Measurements from ENCODE around the gene PDE9A. TPM values are rescaled to one million over a fixed set of nuclear protein-coding genes. Genes with fewer than 3 reads are reported as not detected.

The PDE9A gene
- total RNA-seq, 4 donors from 2014 or later: 92.4 to 478 (median 444) TPM

DNA sequence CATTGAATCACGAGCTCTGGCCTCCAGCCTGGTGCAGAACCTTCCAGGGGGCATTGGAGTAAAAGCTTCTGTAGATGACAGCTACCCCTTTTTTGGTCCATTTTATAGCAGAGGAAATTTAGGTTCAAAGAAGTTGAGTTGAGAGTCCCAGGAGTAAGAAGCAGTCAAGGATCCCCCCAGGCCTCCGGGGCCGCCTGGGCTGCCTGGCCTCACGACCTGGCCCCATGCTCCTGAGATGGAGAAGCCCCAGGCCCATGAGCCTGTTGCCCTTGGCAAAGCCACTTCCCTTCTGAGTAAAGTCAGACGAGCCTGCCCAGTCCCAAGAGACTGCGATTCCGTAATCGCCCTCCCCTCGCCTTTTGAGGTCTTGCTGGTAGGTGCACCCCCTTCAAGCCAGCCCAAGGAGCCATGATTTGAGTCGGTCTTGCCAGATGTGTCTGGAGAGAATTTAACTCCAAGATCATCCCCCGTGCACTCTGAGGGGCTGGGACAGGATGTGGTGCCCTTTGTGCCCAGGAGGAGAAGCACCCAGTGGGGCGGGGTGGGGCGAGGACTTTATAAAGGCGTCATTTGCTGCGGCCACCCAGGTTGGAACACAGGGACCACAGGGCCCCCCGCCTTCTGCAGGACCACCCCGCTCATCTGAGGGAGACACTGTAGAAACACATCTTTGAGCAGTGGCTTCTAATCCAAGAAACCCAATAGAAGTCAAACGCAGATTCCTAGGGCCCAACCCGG lies 30.1 kb downstream of the PDE9A start:
- TF ChIP-seq, protein P1, sequence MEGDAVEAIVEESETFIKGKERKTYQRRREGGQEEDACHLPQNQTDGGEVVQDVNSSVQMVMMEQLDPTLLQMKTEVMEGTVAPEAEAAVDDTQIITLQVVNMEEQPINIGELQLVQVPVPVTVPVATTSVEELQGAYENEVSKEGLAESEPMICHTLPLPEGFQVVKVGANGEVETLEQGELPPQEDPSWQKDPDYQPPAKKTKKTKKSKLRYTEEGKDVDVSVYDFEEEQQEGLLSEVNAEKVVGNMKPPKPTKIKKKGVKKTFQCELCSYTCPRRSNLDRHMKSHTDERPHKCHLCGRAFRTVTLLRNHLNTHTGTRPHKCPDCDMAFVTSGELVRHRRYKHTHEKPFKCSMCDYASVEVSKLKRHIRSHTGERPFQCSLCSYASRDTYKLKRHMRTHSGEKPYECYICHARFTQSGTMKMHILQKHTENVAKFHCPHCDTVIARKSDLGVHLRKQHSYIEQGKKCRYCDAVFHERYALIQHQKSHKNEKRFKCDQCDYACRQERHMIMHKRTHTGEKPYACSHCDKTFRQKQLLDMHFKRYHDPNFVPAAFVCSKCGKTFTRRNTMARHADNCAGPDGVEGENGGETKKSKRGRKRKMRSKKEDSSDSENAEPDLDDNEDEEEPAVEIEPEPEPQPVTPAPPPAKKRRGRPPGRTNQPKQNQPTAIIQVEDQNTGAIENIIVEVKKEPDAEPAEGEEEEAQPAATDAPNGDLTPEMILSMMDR (IDR thresholded peaks at IDR 0.05): no peak
- no peak for TF ChIP-seq POLR2A (IDR thresholded peaks at IDR 0.05)
- H3K27ac ChIP-seq: peak overlapping the region in 1 of 4 donors; percentile 1
- H3K4me3 ChIP-seq: no peak overlapping the region
- no peaks in the 10 kb centered on the region for H3K27me3 ChIP-seq
- DNase-seq: no peak
- no peaks in the 10 kb centered on the region for H3K4me1 ChIP-seq
- peaks cover 0 to 26% (median 0%) of the 10 kb centered on the region in 3 donors for H3K36me3 ChIP-seq
- H3K9me3 ChIP-seq: no peaks in the 10 kb centered on the region

DNA sequence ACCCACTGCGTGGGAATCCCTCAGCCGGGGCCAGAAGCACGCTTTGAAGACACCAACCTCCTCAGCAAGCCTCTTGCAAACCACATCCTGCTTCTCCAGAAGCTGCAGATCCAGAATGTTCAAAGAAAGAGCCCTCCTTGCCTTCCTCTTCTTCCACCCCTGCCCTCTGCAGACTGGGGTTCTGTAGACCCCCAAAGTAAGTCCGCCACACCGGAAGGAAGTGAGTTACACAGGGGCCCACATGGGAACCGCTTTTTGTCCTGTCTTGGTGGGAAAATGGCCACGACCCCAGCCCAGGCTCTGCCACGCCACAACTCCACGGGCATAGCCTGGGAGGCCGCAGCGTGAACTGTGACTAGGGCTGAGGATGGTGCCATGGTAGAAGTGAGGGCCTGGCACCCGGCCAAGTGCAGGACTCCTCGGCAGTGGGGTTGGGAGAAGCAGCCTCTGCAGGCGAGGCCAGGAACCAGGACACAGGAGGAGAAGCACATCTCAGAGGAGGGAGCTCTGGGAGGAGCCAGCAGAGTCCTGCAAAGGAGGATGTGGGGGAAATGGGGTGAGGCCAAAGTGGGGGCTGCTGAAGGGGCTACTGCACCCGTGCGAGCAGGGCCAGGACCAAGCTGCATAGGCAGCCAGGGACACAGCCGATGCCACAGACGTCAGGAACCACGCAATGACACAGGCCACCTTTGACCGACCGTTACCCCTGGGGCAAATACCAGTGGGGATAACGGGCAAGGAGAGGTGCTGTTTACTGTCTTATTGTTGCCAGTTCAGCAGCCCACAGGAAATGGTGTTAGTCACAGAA lies 30.9 kb downstream of the PDE9A start:
- TF ChIP-seq, protein P1 (IDR thresholded peaks at IDR 0.05): no peak
- no peak for TF ChIP-seq POLR2A (IDR thresholded peaks at IDR 0.05)
- DNase-seq: peak in 1 of 3 donors; percentile 58
- peak overlapping the region in 2 of 4 donors; percentile 1 to 25 for H3K27ac ChIP-seq
- H3K9me3 ChIP-seq: no peaks in the 10 kb centered on the region
- H3K4me3 ChIP-seq: no peak overlapping the region
- peaks cover 0 to 26% (median 0%) of the 10 kb centered on the region in 3 donors for H3K36me3 ChIP-seq
- H3K4me1 ChIP-seq: no peaks in the 10 kb centered on the region
- H3K27me3 ChIP-seq: no peaks in the 10 kb centered on the region

DNA sequence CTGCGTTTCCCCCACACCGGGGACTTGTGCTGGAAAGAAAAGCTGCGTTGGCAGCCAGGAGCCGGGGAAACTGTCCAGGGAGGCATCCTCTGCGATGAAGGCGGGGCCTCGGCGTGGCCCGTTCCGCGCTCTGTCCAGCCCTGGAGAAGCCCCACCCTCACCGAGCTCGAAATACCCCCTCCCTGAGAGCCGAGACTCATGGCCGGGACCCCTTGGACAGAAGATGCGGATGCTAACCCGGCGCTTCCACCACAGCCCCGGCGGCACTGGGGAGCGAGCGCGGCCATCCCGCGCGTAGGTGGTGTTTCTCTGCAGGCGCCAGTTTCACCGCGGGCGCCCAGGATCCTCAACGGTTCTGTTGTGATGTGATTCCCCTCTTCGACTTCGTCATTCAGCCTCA lies 31.6 kb downstream of the PDE9A start:
- peaks cover 0 to 23% (median 0%) of the 10 kb centered on the region in 3 donors for H3K36me3 ChIP-seq
- no peak overlapping the region for H3K4me3 ChIP-seq
- no peak overlapping the region for H3K27ac ChIP-seq
- H3K27me3 ChIP-seq: no peaks in the 10 kb centered on the region
- no peaks in the 10 kb centered on the region for H3K4me1 ChIP-seq
- DNase-seq: no peak
- TF ChIP-seq, protein P1 (IDR thresholded peaks at IDR 0.05): no peak
- no peak for TF ChIP-seq POLR2A (IDR thresholded peaks at IDR 0.05)
- H3K9me3 ChIP-seq: no peaks in the 10 kb centered on the region

DNA sequence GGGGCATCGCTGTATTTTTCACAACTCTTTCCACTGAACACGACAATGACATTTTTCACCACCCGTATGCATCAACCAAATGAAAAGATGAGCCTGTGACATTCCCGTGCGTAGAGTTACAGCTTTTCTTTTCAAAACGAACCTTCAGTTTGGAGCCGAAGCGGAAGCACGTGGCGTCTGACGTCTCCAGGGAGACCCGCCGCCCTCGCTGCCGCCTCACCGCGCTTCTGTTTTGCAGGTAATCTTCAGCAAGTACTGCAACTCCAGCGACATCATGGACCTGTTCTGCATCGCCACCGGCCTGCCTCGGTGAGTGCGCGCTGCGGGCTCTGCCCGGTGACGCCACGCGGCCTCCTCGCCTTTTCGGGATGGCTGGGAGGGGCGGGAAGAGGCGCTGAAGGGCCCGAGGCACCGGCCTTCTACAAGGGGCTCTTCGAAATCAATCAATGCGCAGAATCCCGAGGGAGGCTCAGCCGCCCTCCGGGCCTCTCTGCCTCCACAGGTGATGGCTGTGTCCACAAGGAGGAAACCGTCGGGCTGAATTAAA lies 32.6 kb downstream of the PDE9A start:
- DNase-seq: no peak
- peaks cover 0 to 28% (median 0%) of the 10 kb centered on the region in 3 donors for H3K36me3 ChIP-seq
- TF ChIP-seq, protein P1 (IDR thresholded peaks at IDR 0.05): no peak
- H3K4me3 ChIP-seq: no peak overlapping the region
- no peak overlapping the region for H3K27ac ChIP-seq
- H3K9me3 ChIP-seq: no peaks in the 10 kb centered on the region
- no peaks in the 10 kb centered on the region for H3K27me3 ChIP-seq
- no peaks in the 10 kb centered on the region for H3K4me1 ChIP-seq

DNA sequence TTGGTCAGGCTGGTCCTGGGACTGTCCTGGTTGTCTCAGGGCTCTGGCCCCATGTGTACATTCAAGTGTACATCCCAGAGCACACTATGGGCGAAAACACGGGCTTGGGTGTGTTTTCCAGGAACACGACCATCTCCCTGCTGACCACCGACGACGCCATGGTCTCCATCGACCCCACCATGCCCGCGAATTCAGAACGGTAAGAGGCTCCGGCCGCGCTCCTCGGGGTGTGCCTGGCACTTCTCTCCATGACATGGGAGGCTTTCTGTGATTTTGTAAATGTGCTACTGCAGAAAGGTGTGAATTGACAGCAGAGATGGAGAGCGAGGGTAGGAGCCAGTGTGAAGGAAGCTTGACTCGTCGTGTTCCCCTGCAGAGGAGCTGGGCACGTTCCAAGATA lies 34.4 kb downstream of the PDE9A start:
- H3K4me1 ChIP-seq: no peaks in the 10 kb centered on the region
- H3K27ac ChIP-seq: no peak overlapping the region
- H3K27me3 ChIP-seq: no peaks in the 10 kb centered on the region
- peak in 1 of 3 donors; percentile 20 for DNase-seq
- no peak for TF ChIP-seq POLR2A (IDR thresholded peaks at IDR 0.05)
- TF ChIP-seq, protein P1 (IDR thresholded peaks at IDR 0.05): no peak
- H3K4me3 ChIP-seq: no peak overlapping the region
- no peaks in the 10 kb centered on the region for H3K9me3 ChIP-seq
- H3K36me3 ChIP-seq: peaks cover 0 to 39% (median 0%) of the 10 kb centered on the region in 3 donors
